Rectal smooth muscle tissue (tissue), 1 donor: ENCODE measurements around the gene HYCC1.
"Not testable (repeated sequence)": the region's sequence is repeated elsewhere in the genome, so short reads cannot be mapped to it uniquely, and the experiment has no call there.

ENCODE experiments used
- H3K27ac ChIP-seq: one replicate; pipeline ENCODE4 v1.7.0; 2013; ENCODE audit warnings: low read depth, low read length, inconsistent platforms
- H3K27me3 ChIP-seq: one replicate; pipeline ENCODE4 v1.7.0; 2013; ENCODE audit warnings: low read length; ENCODE audit not compliant: control insufficient read depth, insufficient read depth
- H3K36me3 ChIP-seq: one replicate; pipeline ENCODE4 v1.7.0; 2013; ENCODE audit warnings: low read length; ENCODE audit not compliant: control insufficient read depth, insufficient read depth
- H3K4me1 ChIP-seq: one replicate; pipeline ENCODE4 v1.7.0; 2013; ENCODE audit warnings: low read length; ENCODE audit not compliant: control insufficient read depth, insufficient read depth
- H3K4me3 ChIP-seq: one replicate; pipeline ENCODE4 v1.7.0; 2013; ENCODE audit warnings: low read length
- H3K9ac ChIP-seq: one replicate; pipeline ENCODE4 v1.7.0; 2013; ENCODE audit warnings: low read length

Gene HYCC1

GRCh38 chr7:22992874-22993840 is 20.8 kb downstream of the HYCC1 start:
- Histone ChIP-seq H3K9ac (no peak overlapping the region), H3K27ac (no peak overlapping the region), H3K36me3 (no peaks in the 10 kb centered on the region), H3K27me3 (no peaks in the 10 kb centered on the region), H3K4me3 (no peak overlapping the region), H3K4me1 (no peaks in the 10 kb centered on the region)

GRCh38 chr7:22990588-22990949 is 23.4 kb downstream of the HYCC1 start:
- no peak overlapping the region for H3K9ac ChIP-seq
- H3K4me1 ChIP-seq, result no peaks in the 10 kb centered on the region
- no peaks in the 10 kb centered on the region for H3K36me3 ChIP-seq
- no peak overlapping the region for H3K4me3 ChIP-seq
- H3K27ac ChIP-seq, result no peak overlapping the region
- H3K27me3 ChIP-seq, result no peaks in the 10 kb centered on the region

GRCh38 chr7:22989643-22990587 is 24.0 kb downstream of the HYCC1 start:
- H3K27ac ChIP-seq, result no peak overlapping the region
- no peak overlapping the region for H3K4me3 ChIP-seq
- no peak overlapping the region for H3K9ac ChIP-seq
- H3K36me3 ChIP-seq, result no peaks in the 10 kb centered on the region
- H3K27me3 ChIP-seq, result no peaks in the 10 kb centered on the region
- H3K4me1 ChIP-seq, result no peaks in the 10 kb centered on the region

GRCh38 chr7:22985436-22985835 is 28.5 kb downstream of the HYCC1 start:
- H3K27ac ChIP-seq, result no peak overlapping the region
- no peaks in the 10 kb centered on the region for H3K27me3 ChIP-seq
- H3K4me1 ChIP-seq, result no peaks in the 10 kb centered on the region
- no peak overlapping the region for H3K9ac ChIP-seq
- H3K36me3 ChIP-seq, result no peaks in the 10 kb centered on the region
- H3K4me3 ChIP-seq, result no peak overlapping the region

GRCh38 chr7:22983257-22983855 is 30.6 kb downstream of the HYCC1 start:
- H3K4me3 ChIP-seq, result no peak overlapping the region
- H3K27me3 ChIP-seq, result no peaks in the 10 kb centered on the region
- H3K36me3 ChIP-seq, result no peaks in the 10 kb centered on the region
- no peak overlapping the region for H3K27ac ChIP-seq
- no peaks in the 10 kb centered on the region for H3K4me1 ChIP-seq
- H3K9ac ChIP-seq, result no peak overlapping the region

GRCh38 chr7:22980422-22980821 is 33.5 kb downstream of the HYCC1 start:
- no peaks in the 10 kb centered on the region for H3K36me3 ChIP-seq
- no peak overlapping the region for H3K9ac ChIP-seq
- H3K4me3 ChIP-seq, result no peak overlapping the region
- H3K27me3 ChIP-seq, result no peaks in the 10 kb centered on the region
- no peaks in the 10 kb centered on the region for H3K4me1 ChIP-seq
- no peak overlapping the region for H3K27ac ChIP-seq

GRCh38 chr7:22979861-22980260 is 34.1 kb downstream of the HYCC1 start:
- Histone ChIP-seq H3K9ac (no peak overlapping the region), H3K27ac (no peak overlapping the region), H3K36me3 (no peaks in the 10 kb centered on the region), H3K4me1 (no peaks in the 10 kb centered on the region), H3K4me3 (no peak overlapping the region), H3K27me3 (no peaks in the 10 kb centered on the region)

GRCh38 chr7:22979251-22979650 is 34.7 kb downstream of the HYCC1 start:
- H3K27ac ChIP-seq, result no peak overlapping the region
- peaks cover 2% of the 10 kb centered on the region for H3K36me3 ChIP-seq
- H3K9ac ChIP-seq, result no peak overlapping the region
- H3K4me1 ChIP-seq, result no peaks in the 10 kb centered on the region
- H3K4me3 ChIP-seq, result no peak overlapping the region
- H3K27me3 ChIP-seq, result no peaks in the 10 kb centered on the region

GRCh38 chr7:22974636-22975035 is 39.3 kb downstream of the HYCC1 start:
- not testable (repeated sequence) for H3K9ac ChIP-seq, H3K27ac ChIP-seq, H3K4me1 ChIP-seq, H3K4me3 ChIP-seq, H3K27me3 ChIP-seq, H3K36me3 ChIP-seq

- H3K27me3 ChIP-seq, result no peaks in the 10 kb centered on the region
- H3K9ac ChIP-seq, result no peak overlapping the region
- no peaks in the 10 kb centered on the region for H3K4me1 ChIP-seq
- peaks cover 2% of the 10 kb centered on the region for H3K36me3 ChIP-seq
- H3K4me3 ChIP-seq, result no peak overlapping the region
- H3K27ac ChIP-seq, result no peak overlapping the region
Measured at GRCh38 chr7:22972207-22972606, 41.7 kb downstream of the HYCC1 start.

- no peaks in the 10 kb centered on the region for H3K27me3 ChIP-seq
- no peak overlapping the region for H3K4me3 ChIP-seq
- no peaks in the 10 kb centered on the region for H3K4me1 ChIP-seq
- H3K36me3 ChIP-seq, result no peaks in the 10 kb centered on the region
- no peak overlapping the region for H3K9ac ChIP-seq
- H3K27ac ChIP-seq, result no peak overlapping the region
Measured at GRCh38 chr7:22969010-22969431, 44.9 kb downstream of the HYCC1 start.
